ENCODE results near the gene COL16A1. TPM values are rescaled to one million over a fixed set of nuclear protein-coding genes. Genes with fewer than 3 reads are reported as not detected.
A peak's percentile ranks its signal among the peaks of the same experiment; 100 is the strongest.

The COL16A1 gene
- polyA plus RNA-seq, 3 donors = 0.13 TPM; not detected in 2

- peak overlapping the region; percentile 71 for H2AFZ ChIP-seq (ENCODE audit: insufficient read depth, low read depth, low read length, poor library complexity, severe bottlenecking)
Measured at GRCh38 chr1:31617916-31618746, 85.7 kb downstream of the COL16A1 start.

More at GRCh38 chr1:31617916-31618746, 85.7 kb downstream of the COL16A1 start:
- Histone ChIP-seq H3K79me2 (ENCODE audit: insufficient read depth, low read length) (no peaks in the 10 kb centered on the region), H3K36me3 (replicated peaks in 1 of 2; ENCODE audit: control insufficient read depth in 1 of 2, insufficient read depth in 2 of 2, low read length in 2 of 2) (no peaks in the 10 kb centered on the region), H4K20me1 (ENCODE audit: insufficient read depth, low read length) (no peaks in the 10 kb centered on the region), H3K4me1 (ENCODE audit: control insufficient read depth in 1 of 2, insufficient read depth in 2 of 2, low read length in 2 of 2) (peaks cover 5 to 8% of the 10 kb centered on the region in 2 donors), H3K27me3 (ENCODE audit: control insufficient read depth in 2 of 2, insufficient read depth in 2 of 2, low read length in 2 of 2) (peaks cover 7 to 32% of the 10 kb centered on the region in 2 donors), H3K4me2 (replicated peaks; ENCODE audit: extremely low read depth, low read length, poor library complexity, severe bottlenecking) (peak overlapping the region; percentile 78), H3K9me3 (replicated peaks in 1 of 2; ENCODE audit: control insufficient read depth in 1 of 2, insufficient read depth in 1 of 2, low read length in 2 of 2) (no peaks in the 10 kb centered on the region), H3K27ac (ENCODE audit: low read depth in 1 of 2, low read length in 2 of 2) (no peak overlapping the region), H3K4me3 (replicated peaks in 1 of 3; ENCODE audit: low read depth in 2 of 3, low read length in 3 of 3) (peak overlapping the region in 1 of 3 experiments; percentile 63), H3K9ac (ENCODE audit: insufficient read depth, low read length, poor library complexity, severe bottlenecking) (peak overlapping the region; percentile 43)
- no peak overlapping the region for H3K27ac Mint-ChIP-seq
- H3K36me3 Mint-ChIP-seq = peaks cover 1 to 2% of the 10 kb centered on the region in 2 donors
- H3K27me3 Mint-ChIP-seq (ENCODE audit: low read depth in 3 of 3) = peaks cover 22 to 37% (median 31%) of the 10 kb centered on the region in 3 donors
- TF ChIP-seq, protein P1, sequence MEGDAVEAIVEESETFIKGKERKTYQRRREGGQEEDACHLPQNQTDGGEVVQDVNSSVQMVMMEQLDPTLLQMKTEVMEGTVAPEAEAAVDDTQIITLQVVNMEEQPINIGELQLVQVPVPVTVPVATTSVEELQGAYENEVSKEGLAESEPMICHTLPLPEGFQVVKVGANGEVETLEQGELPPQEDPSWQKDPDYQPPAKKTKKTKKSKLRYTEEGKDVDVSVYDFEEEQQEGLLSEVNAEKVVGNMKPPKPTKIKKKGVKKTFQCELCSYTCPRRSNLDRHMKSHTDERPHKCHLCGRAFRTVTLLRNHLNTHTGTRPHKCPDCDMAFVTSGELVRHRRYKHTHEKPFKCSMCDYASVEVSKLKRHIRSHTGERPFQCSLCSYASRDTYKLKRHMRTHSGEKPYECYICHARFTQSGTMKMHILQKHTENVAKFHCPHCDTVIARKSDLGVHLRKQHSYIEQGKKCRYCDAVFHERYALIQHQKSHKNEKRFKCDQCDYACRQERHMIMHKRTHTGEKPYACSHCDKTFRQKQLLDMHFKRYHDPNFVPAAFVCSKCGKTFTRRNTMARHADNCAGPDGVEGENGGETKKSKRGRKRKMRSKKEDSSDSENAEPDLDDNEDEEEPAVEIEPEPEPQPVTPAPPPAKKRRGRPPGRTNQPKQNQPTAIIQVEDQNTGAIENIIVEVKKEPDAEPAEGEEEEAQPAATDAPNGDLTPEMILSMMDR (IDR thresholded peaks at IDR 0.05) = peak; percentile 98
- peaks cover 0 to 6% (median 3%) of the 10 kb centered on the region in 7 donors for H3K9me3 Mint-ChIP-seq
- WGBS (ENCODE audit: insufficient coverage) = 11% methylated on average over 36 of the region's 56 CpGs
- H3K4me3 Mint-ChIP-seq = peak overlapping the region in 1 of 2 donors; percentile 48
- intact Hi-C loops (cut with micrococcal nuclease) = loop anchor here (1.0 to 5.0 kb wide), 2 partner anchors 54 to 56 kb away; no protein-coding TSS in a partner anchor
- H3K4me1 Mint-ChIP-seq = peaks cover 2% of the 10 kb centered on the region
- DNase-seq = peak; percentile 25 to 52 (median 43)

Measured in CD14-positive monocyte (primary cell).